B cell (primary cell): ENCODE data around the gene CHST3. TPM values are rescaled to one million over a fixed set of nuclear protein-coding genes. Genes with fewer than 3 reads are reported as not detected.

ENCODE experiments used
- ATAC-seq: fragments of 200-7000 bp; cut with Tn5 transposase; one replicate; pipeline ENCODE4 v1.10.0; 2021; ENCODE audit warnings: low read depth, mild to moderate bottlenecking, moderate number of reproducible peaks, moderate library complexity
- CTCF ChIA-PET: fragments of 350-600 bp; sonication (Branson Sonifier 250); formaldehyde crosslinking; loops from one replicate; lab custom pipeline; 2021; ENCODE audit warnings: antibody characterized with exemption, inconsistent platforms; lab: Charles Lee
- POLR2A ChIA-PET: fragments of 350-600 bp; sonication (Branson Sonifier 250); formaldehyde crosslinking; loops from one replicate; lab custom pipeline; 2021; ENCODE audit warnings: antibody characterized with exemption; lab: Charles Lee
- DNase-seq: peaks from one replicate; pipeline ENCODE4 v3.0.0; 2013
- H2AFZ ChIP-seq: 2 replicates; pipeline ENCODE4 v1.6.1; 2012; ENCODE audit warnings: mild to moderate bottlenecking, low read depth, low read length; ENCODE audit not compliant: insufficient read depth, poor library complexity, severe bottlenecking
- H3K27ac ChIP-seq, 2 donors: 1 replicate in 1 of 2; 2 replicates in 1 of 2; pipeline ENCODE4 v1.5.1; 2012 to 2013; ENCODE audit warnings: low read length in 2 of 2, mild to moderate bottlenecking in 2 of 2, moderate library complexity in 1 of 2
- H3K27me3 ChIP-seq, 4 experiments: fragments of 200-600 bp in 1 of 4; sonication (generic) in 1 of 4; replicated peaks in 1 of 4; 1 replicate in 2 of 4; 2 replicates in 2 of 4; pipeline versions ENCODE4 v1.6.1 to v1.7.0; 2013 to 2016; ENCODE audit warnings: low read length in 3 of 4, mild to moderate bottlenecking in 2 of 4, mixed read lengths in 1 of 4, moderate library complexity in 1 of 4; ENCODE audit not compliant: insufficient read depth in 4 of 4, control insufficient read depth in 3 of 4; ENCODE audit errors: control extremely low read depth in 1 of 4
- H3K36me3 ChIP-seq, 2 experiments: replicated peaks in 1 of 2; 1 replicate in 1 of 2; 2 replicates in 1 of 2; pipeline versions ENCODE4 v1.6.1 to v1.7.1; 2013; ENCODE audit warnings: low read length in 1 of 2; ENCODE audit not compliant: insufficient read depth in 2 of 2, control insufficient read depth in 1 of 2; ENCODE audit errors: control extremely low read depth in 1 of 2, extremely low read depth in 1 of 2
- H3K4me1 ChIP-seq, 2 donors: fragments of 200-600 bp in 1 of 2; sonication (generic) in 1 of 2; 1 replicate in 1 of 2; 2 replicates in 1 of 2; pipeline versions ENCODE4 v1.5.1 to v1.6.1; 2013 to 2017; ENCODE audit warnings: low read length in 2 of 2; ENCODE audit not compliant: control insufficient read depth in 2 of 2, insufficient read depth in 2 of 2
- H3K4me2 ChIP-seq: replicated peaks from 2 replicates; pipeline ENCODE3; 2012; ENCODE audit warnings: mild to moderate bottlenecking, low read depth, low read length; ENCODE audit not compliant: poor library complexity, severe bottlenecking
- H3K4me3 ChIP-seq, 5 experiments: fragments of 200-600 bp in 1 of 5; sonication (generic) in 1 of 5; 1 replicate in 3 of 5; 2 replicates in 2 of 5; pipeline versions ENCODE4 v1.5.1 to v1.7.0; 2011 to 2016; ENCODE audit warnings: low read length in 4 of 5, mild to moderate bottlenecking in 4 of 5, low read depth in 2 of 5, control low read depth in 1 of 5, moderate library complexity in 1 of 5; ENCODE audit not compliant: insufficient read depth in 1 of 5; ENCODE audit errors: control extremely low read depth in 1 of 5, extremely low read depth in 1 of 5
- H3K79me2 ChIP-seq: fragments of 200-600 bp; sonication (generic); one replicate; pipeline ENCODE4 v1.6.0; 2016; ENCODE audit warnings: low read length; ENCODE audit not compliant: control insufficient read depth, insufficient read depth
- H3K9ac ChIP-seq: fragments of 200-600 bp; sonication (generic); 2 replicates; pipeline ENCODE4 v1.6.1; 2017; ENCODE audit warnings: mild to moderate bottlenecking, low read length, moderate library complexity
- H3K9me3 ChIP-seq, 3 donors: one replicate each; pipeline versions ENCODE4 v1.6.1 to v1.7.1; 2013; ENCODE audit warnings: low read length in 2 of 3; ENCODE audit not compliant: control insufficient read depth in 2 of 3, insufficient read depth in 1 of 3; ENCODE audit errors: control extremely low read depth in 1 of 3
- H4K20me1 ChIP-seq: 2 replicates; pipeline ENCODE4 v1.6.0; 2012; ENCODE audit warnings: mild to moderate bottlenecking, low read length; ENCODE audit not compliant: insufficient read depth, control insufficient read depth, poor library complexity, severe bottlenecking
- H3K27ac Mint-ChIP-seq: one replicate; pipeline ENCODE4 v1.8.0; 2021; ENCODE audit warnings: mixed read lengths
- H3K27me3 Mint-ChIP-seq: one replicate; pipeline ENCODE4 v1.8.0; 2021; ENCODE audit warnings: mixed read lengths
- H3K4me1 Mint-ChIP-seq: one replicate; pipeline ENCODE4 v1.8.0; 2021; ENCODE audit warnings: mixed read lengths
- H3K4me3 Mint-ChIP-seq: one replicate; pipeline ENCODE4 v1.8.0; 2021; ENCODE audit warnings: mixed read lengths
- H3K9me3 Mint-ChIP-seq: one replicate; pipeline ENCODE4 v1.8.0; 2022; ENCODE audit warnings: mixed read lengths; ENCODE audit not compliant: insufficient read depth
- EZH2 ChIP-seq: IDR thresholded peaks from 2 replicates; pipeline ENCODE4 v1.6.1; 2012; ENCODE audit warnings: borderline replicate concordance, low read depth, mild to moderate bottlenecking, moderate library complexity, low read length; ENCODE audit not compliant: insufficient read depth, poor library complexity, severe bottlenecking
- WGBS: methylation state at CpG from one replicate; pipeline ENCODE4 v1.1.5; 2013; ENCODE audit warnings: missing lambda C conversion rate; ENCODE audit not compliant: insufficient coverage; 5-methylcytosine and 5-hydroxymethylcytosine counted together
- intact Hi-C: fragments of 100-400 bp; cut with micrococcal nuclease; formaldehyde crosslinking; loops from one replicate; pipeline ENCODE4 v1.10.0; 2022
- polyA plus RNA-seq: library from polyadenylated mRNA; depleted of rRNA; stranded (reverse); fragments of >200 nt; gene quantifications from 2 replicates; pipeline ENCODE4 v1.2.3, GENCODE V29; 2012
- total RNA-seq, 2 donors: library from RNA; stranded (reverse); fragments of 120-200 nt in 1 of 2; gene quantifications; 1 replicate in 1 of 2; 2 replicates in 1 of 2; pipeline versions ENCODE4 v1.2.3 to v1.2.4, GENCODE V29; 2013 to 2022
- TF ChIP-seq, protein P1 (sequence below): fragments of 200-600 bp; IDR thresholded peaks from one replicate; pipeline ENCODE4 v1.8.0; 2022; ENCODE audit warnings: antibody characterized with exemption, mild to moderate bottlenecking

Gene CHST3
- total and polyA plus RNA-seq, 2 donors (not counting 1 experiment from before 2014, with no cell fraction given) = 0.01 TPM; not detected in 1

DNA sequence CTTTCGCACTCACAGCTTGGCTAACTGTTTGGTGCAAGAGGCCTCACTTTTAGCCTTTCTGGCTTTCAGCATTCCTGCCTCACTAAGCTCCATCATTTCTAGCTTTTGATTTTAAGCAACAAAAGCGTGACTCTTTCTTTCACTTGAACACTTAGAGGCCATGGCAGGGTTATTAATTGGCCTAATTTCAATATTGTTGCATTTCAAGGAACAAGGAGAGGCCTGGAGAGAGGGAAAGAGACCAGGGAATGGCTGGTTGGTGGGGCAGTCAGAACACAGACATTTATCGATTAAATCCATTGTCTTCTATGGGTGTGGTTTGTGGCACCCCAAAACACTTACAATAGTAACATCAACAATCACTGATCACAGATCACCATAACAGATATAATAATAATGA is 31.3 kb downstream of the CHST3 start:
- CTCF ChIA-PET = interaction anchor here (1.6 kb wide), 1 partner anchor 9 kb away, joined by 4 read pairs; no protein-coding TSS in a partner anchor
- no peak overlapping the region for H3K4me2 ChIP-seq
- H3K4me3 Mint-ChIP-seq = no peak overlapping the region
- intact Hi-C loops = no loop called here
- POLR2A ChIA-PET = no interaction called here
- H3K4me3 ChIP-seq = no peak overlapping the region
- no peak for TF ChIP-seq EZH2
- TF ChIP-seq, protein P1, sequence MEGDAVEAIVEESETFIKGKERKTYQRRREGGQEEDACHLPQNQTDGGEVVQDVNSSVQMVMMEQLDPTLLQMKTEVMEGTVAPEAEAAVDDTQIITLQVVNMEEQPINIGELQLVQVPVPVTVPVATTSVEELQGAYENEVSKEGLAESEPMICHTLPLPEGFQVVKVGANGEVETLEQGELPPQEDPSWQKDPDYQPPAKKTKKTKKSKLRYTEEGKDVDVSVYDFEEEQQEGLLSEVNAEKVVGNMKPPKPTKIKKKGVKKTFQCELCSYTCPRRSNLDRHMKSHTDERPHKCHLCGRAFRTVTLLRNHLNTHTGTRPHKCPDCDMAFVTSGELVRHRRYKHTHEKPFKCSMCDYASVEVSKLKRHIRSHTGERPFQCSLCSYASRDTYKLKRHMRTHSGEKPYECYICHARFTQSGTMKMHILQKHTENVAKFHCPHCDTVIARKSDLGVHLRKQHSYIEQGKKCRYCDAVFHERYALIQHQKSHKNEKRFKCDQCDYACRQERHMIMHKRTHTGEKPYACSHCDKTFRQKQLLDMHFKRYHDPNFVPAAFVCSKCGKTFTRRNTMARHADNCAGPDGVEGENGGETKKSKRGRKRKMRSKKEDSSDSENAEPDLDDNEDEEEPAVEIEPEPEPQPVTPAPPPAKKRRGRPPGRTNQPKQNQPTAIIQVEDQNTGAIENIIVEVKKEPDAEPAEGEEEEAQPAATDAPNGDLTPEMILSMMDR = no peak
- no peaks in the 10 kb centered on the region for H3K9me3 Mint-ChIP-seq
- H3K9me3 ChIP-seq = no peaks in the 10 kb centered on the region
- DNase-seq (no peak), ATAC-seq (no peak)
- H3K36me3 ChIP-seq = no peaks in the 10 kb centered on the region
- peaks cover 15 to 21% of the 10 kb centered on the region in 2 donors for H3K4me1 ChIP-seq
- H3K4me1 Mint-ChIP-seq = peaks cover 19% of the 10 kb centered on the region
- no CpG with 5 or more reads among the region's 3 CpGs for WGBS
- peaks cover 0 to 3% (median 0%) of the 10 kb centered on the region in 4 experiments for H3K27me3 ChIP-seq
- H3K79me2 ChIP-seq = no peaks in the 10 kb centered on the region
- no peak overlapping the region for H3K27ac ChIP-seq
- H3K27me3 Mint-ChIP-seq = peaks cover 14% of the 10 kb centered on the region
- no peak overlapping the region for H3K9ac ChIP-seq
- H4K20me1 ChIP-seq = no peaks in the 10 kb centered on the region
- no peak overlapping the region for H2AFZ ChIP-seq
- no peak overlapping the region for H3K27ac Mint-ChIP-seq

DNA sequence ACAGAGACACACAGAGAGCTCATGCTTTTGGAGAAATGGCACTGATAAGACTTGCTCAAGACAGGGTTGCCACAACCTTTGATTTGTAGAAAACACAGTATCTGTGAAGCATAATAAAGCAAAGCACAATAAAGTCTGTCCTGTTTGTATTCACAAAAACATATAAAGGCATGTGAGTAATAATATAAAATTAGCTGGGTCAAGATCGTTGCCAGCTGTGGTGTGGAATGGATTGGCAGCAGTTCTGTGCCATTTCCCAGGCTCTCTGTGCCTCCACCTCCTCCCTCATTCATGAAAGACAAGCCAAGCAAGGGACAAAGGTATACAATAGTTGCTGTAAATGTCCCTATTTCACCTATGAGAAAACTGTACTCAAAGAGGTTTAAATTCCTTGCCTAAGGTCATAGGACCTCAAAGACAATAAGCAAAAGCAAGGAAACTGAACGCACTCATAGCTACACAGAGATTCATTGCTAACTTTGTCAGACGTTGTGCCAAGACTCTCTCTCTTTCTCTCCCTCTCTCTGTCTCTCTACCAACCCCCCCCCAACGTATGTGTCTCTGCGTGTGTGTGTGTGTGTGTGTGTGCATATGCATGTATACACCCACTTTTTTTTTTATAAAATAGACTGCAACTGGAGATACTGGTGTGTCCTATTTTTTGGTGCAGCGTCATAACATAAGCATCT is 31.8 kb downstream of the CHST3 start:
- no peak overlapping the region for H3K27ac Mint-ChIP-seq
- no peaks in the 10 kb centered on the region for H3K79me2 ChIP-seq
- H3K4me3 Mint-ChIP-seq = no peak overlapping the region
- H2AFZ ChIP-seq = no peak overlapping the region
- H3K36me3 ChIP-seq = no peaks in the 10 kb centered on the region
- peaks cover 18 to 21% of the 10 kb centered on the region in 2 donors for H3K4me1 ChIP-seq
- ChIA-PET CTCF (interaction anchor here (1.6 kb wide), 1 partner anchor 9 kb away, joined by 4 read pairs; no protein-coding TSS in a partner anchor), POLR2A (no interaction called here)
- no peaks in the 10 kb centered on the region for H3K9me3 Mint-ChIP-seq
- intact Hi-C loops = no loop called here
- no peaks in the 10 kb centered on the region for H4K20me1 ChIP-seq
- peaks cover 21% of the 10 kb centered on the region for H3K4me1 Mint-ChIP-seq
- no peak for ATAC-seq
- H3K27me3 ChIP-seq = peaks cover 0 to 3% (median 0%) of the 10 kb centered on the region in 4 experiments
- 90% methylated on average over 2 of the region's 6 CpGs for WGBS
- H3K9ac ChIP-seq = no peak overlapping the region
- H3K27ac ChIP-seq = no peak overlapping the region
- H3K4me3 ChIP-seq = no peak overlapping the region
- H3K27me3 Mint-ChIP-seq = peaks cover 9% of the 10 kb centered on the region
- DNase-seq = no peak
- TF ChIP-seq, protein P1 = no peak
- TF ChIP-seq EZH2 = no peak
- H3K9me3 ChIP-seq = no peaks in the 10 kb centered on the region
- no peak overlapping the region for H3K4me2 ChIP-seq
